Astrocyte (in vitro differentiated cells and primary cell): Measurements from ENCODE around the gene RIMKLB.

Experiments used
- EZH2 ChIP-seq: IDR thresholded peaks from 2 replicates; pipeline ENCODE4 v1.6.1; 2012; ENCODE audit warnings: mild to moderate bottlenecking, low read length, inconsistent platforms; ENCODE audit not compliant: insufficient read depth
- TF ChIP-seq, protein P1 (sequence below): IDR thresholded peaks from 2 replicates; pipeline ENCODE4 v1.5.1; 2011; ENCODE audit warnings: low read depth, mild to moderate bottlenecking, inconsistent platforms, low read length, moderate library complexity; ENCODE audit not compliant: insufficient read depth

DNA sequence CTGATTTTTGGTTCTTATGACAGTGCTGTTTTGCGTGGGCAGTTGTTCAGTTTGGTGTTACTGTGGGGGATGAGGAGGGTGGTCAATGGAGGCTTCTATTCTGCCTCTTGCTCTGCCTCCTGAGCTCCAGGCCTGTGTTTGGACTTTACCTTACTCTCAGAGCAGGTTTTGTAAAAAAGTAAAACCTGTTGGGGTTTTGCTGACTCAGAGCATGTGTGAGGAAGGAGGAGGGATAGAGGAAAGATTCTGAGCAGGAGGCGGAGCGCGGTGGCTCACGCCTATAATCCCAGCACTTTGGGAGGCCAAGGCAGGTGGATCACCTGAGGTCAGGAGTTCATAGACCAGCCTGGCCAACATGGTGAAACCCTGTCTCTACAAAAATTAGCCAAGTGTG, 131.3 kb downstream of the RIMKLB start:
- no peak for TF ChIP-seq EZH2
- TF ChIP-seq, protein P1, sequence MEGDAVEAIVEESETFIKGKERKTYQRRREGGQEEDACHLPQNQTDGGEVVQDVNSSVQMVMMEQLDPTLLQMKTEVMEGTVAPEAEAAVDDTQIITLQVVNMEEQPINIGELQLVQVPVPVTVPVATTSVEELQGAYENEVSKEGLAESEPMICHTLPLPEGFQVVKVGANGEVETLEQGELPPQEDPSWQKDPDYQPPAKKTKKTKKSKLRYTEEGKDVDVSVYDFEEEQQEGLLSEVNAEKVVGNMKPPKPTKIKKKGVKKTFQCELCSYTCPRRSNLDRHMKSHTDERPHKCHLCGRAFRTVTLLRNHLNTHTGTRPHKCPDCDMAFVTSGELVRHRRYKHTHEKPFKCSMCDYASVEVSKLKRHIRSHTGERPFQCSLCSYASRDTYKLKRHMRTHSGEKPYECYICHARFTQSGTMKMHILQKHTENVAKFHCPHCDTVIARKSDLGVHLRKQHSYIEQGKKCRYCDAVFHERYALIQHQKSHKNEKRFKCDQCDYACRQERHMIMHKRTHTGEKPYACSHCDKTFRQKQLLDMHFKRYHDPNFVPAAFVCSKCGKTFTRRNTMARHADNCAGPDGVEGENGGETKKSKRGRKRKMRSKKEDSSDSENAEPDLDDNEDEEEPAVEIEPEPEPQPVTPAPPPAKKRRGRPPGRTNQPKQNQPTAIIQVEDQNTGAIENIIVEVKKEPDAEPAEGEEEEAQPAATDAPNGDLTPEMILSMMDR: no peak
